GM21390 (cell line): Measurements from ENCODE around the gene ZNF474.
"Not testable (repeated sequence)": the region's sequence is repeated elsewhere in the genome, so short reads cannot be mapped to it uniquely, and the experiment has no call there.

Source experiments
- ATAC-seq: cut with Tn5 transposase; IDR thresholded peaks from one replicate; pipeline ENCODE4 v1.9.1; 2021; ENCODE audit not compliant: unreplicated experiment

Gene ZNF474

GRCh38 chr5:122129306-122129705 is at the start of gene ZNF474:
Gene ZNF474, plus strand, starts transcription at chr5:122129546. Its CDS starts 22,445 bp downstream, at chr5:122151991.
- ATAC-seq: no peak

GRCh38 chr5:122081541-122081940 is 47.8 kb upstream of the ZNF474 start:
- ATAC-seq: no peak

DNA sequence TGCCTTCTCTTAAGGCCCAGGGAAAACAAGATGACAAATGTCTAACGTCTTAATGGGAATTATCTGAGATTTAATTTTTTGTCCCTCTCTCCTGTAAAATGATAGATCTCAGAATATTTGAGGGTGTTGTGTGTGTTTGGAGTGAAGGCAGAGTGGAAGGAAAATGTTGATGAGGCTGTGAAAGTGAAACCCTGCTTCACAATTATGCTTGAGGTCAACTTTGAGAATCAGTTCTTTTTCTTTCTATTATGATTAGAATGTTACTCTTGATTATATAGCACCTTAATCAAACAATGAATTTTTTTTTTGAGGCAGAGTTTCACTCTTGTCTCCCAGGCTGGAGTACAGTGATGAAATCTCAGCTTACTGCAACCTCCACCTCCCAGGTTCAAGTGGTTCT is 45.8 kb upstream of the ZNF474 start:
- no peak for ATAC-seq

DNA sequence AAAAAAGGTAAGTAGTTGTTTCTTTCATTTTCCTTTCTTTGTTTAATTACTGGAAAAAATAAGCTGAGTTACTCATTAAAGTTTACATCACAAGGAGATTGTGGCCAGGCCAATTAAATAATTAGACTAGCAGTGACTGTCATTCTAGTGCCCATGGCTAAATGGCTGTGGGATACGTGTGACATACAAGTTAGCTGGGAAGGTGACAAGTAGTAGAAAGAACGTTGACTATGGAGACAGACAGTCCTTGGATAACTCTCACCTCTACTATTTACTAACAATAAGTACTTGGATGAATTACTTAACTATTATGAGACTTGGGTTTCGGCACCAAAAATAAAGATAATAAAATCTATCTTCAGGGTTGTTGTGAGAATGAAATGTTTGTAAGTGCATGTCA is 44.3 kb upstream of the ZNF474 start:
- no peak for ATAC-seq

- no peak for ATAC-seq
Measured at GRCh38 chr5:122089096-122090013, 40.0 kb upstream of the ZNF474 start.

- ATAC-seq: no peak
Measured at GRCh38 chr5:122091936-122092600, 37.3 kb upstream of the ZNF474 start.

DNA sequence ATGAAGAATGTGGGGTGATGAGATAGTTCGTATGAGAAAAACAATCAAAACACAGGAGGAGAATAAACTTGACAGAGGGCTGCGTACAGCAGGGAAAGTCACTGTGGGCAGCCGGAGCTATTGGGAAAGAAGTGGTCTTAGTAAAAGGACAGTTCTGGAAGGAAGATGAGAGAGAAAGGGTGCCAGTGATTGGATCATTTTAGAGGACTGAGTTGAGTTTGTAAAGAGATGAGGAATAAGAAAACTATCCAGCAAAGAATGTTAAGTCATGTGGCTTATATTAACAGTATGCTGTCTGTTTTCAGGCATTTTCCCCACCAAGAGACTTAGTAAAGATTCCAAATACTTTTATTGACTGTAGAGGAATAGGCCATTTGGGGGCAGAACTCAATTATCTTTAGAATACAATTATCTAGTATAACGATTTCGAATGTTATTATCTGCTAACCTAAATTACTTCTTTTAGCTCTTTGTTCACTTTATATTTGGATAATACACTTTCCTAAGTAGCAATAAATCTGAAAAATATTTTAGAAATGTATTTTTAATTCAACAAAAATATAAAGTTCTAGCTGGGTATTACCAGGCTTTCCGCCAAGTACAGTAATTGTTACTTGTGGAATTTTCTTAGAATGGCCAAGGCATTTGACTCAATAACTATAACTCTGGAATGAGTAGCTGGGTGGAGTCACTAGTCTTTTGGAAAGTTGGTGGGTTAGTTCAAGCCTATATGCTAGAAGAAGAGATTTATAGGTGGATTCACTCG is 35.7 kb upstream of the ZNF474 start:
- no peak for ATAC-seq

DNA sequence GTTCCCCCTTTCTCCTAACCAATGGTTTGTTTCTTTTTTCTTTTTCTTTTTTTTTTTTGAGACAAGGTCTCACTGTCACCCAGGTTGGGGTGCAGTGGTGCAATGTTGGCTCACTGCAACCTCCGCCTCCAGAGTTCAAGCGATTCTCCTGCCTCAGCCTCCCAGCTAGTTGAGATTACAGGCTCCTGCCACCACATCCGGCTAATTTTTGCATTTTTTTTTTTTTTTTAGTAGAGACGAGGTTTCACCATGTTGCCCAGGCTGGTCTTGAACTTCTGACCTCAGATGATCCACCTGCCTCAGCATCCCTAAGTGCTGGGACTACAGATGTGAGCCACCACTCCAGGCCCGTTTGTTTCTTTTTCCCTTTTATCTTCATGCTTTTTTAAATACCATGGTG is 35.1 kb upstream of the ZNF474 start:
- not testable (repeated sequence) for ATAC-seq

- no peak for ATAC-seq
Measured at GRCh38 chr5:122095158-122095557, 34.2 kb upstream of the ZNF474 start.

- no peak for ATAC-seq
Measured at GRCh38 chr5:122097391-122097790, 32.0 kb upstream of the ZNF474 start.

GRCh38 chr5:122099060-122099790 is 30.1 kb upstream of the ZNF474 start:
- no peak for ATAC-seq

GRCh38 chr5:122101636-122102285 is 27.6 kb upstream of the ZNF474 start:
- peak; percentile 83 for ATAC-seq

DNA sequence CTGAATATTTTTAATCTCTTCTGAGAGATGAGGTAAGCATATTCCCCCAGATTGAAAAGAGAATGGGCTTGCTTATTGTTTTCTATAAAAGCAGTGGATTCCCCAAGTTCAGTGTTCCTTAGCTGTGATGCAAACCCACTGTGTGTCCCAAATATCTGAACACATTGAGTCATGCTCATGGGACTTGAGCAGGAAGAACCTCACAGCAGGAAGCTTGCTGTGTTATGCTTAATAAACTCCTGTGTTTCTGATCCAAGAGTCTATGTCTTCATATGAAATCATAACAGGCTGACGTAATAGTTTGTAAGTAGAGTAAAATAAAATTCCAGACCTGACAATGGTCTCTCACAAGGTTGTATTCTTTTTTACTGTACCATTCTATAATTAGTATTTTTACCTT is 26.5 kb upstream of the ZNF474 start:
- no peak for ATAC-seq

DNA sequence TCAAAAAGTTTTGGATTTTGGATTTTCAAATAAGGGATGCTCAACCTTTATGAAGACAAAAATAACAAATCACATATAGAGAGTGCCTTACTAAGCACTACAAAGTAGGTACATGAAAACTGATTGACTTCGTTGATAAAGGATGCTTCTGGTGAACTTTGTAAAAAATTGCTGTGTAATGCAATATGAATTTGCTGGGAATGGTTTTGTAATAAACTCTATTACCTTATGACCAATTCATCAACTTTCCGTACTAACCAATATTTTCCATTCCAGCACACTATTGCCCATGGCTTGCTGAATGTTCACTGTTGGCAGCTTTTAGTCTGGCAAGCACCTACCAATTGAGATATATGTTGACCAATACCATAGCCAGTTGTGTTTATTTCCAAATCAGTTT is 23.4 kb upstream of the ZNF474 start:
- ATAC-seq: no peak

- ATAC-seq: no peak
Measured at GRCh38 chr5:122107016-122107415, 22.3 kb upstream of the ZNF474 start.

- ATAC-seq: no peak
Measured at GRCh38 chr5:122110987-122111386, 18.4 kb upstream of the ZNF474 start.

GRCh38 chr5:122111460-122111859 is 17.9 kb upstream of the ZNF474 start:
- no peak for ATAC-seq

GRCh38 chr5:122112063-122112462 is 17.3 kb upstream of the ZNF474 start:
- ATAC-seq: no peak

DNA sequence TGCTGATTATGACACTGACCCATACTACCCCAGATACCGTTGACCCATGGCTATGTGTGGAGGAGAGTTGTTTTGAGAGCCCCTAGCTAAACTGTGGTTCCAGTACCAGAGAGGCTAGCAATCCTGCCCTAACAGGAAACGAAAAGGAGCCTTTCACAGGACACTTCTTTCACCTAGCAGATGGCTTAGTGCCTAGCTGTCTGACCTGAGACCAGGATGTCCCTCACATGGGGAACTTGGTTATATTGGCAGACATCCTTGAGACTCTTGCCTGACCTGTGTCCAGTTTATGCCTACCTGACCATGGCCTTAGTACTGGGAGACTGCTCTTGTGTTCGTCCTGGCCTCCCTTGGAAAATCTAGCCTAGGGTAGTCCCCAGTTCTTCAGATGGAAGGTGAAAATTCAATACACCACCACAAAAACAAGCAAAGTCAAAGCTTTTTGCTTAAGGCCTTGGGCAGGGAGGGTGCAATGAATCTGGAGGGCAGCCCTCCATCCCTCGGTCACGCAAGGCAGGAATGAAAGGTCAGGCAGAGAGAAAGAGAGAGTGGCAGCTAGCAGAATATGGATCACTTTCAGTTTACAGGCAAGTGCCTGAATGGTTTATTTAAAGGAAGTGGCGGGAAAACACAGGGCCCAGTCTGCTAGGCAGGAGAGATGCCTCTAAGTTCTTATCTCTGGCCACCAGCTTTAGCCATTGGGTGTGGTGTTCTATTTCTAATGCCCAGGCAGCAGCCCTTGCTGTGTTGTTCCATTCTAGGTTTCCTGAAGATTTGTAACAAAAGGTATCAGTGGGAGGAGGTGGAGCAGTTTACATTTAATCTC is 16.4 kb upstream of the ZNF474 start:
- ATAC-seq: no peak
